Activated CD4-positive, alpha-beta memory T cell treated with anti-CD3 and anti-CD28 coated beads for 36 hours (primary cell): ENCODE results near the gene ZNF639. TPM values are rescaled to one million over a fixed set of nuclear protein-coding genes. Genes with fewer than 3 reads are reported as not detected.
"Not testable (repeated sequence)": the region's sequence is repeated elsewhere in the genome, so short reads cannot be mapped to it uniquely, and the experiment has no call there.

Experiments used
- CTCF ChIA-PET: fragments of 350-600 bp; sonication (Branson Sonifier 250); formaldehyde crosslinking; loops from one replicate; lab custom pipeline; 2021; ENCODE audit warnings: antibody characterized with exemption, inconsistent platforms; lab: Charles Lee
- POLR2A ChIA-PET: fragments of 350-600 bp; sonication (Branson Sonifier 250); formaldehyde crosslinking; loops from one replicate; lab custom pipeline; 2021; ENCODE audit warnings: antibody characterized with exemption; lab: Charles Lee
- DNase-seq: peaks from one replicate; pipeline ENCODE4 v3.0.0-alpha.2; 2020
- H3K27ac Mint-ChIP-seq: one replicate; pipeline ENCODE4 v1.8.0; 2021; ENCODE audit warnings: mixed read lengths
- H3K27me3 Mint-ChIP-seq: one replicate; pipeline ENCODE4 v1.8.0; 2021; ENCODE audit warnings: mixed read lengths
- H3K36me3 Mint-ChIP-seq: one replicate; pipeline ENCODE4 v1.8.0; 2021; ENCODE audit warnings: mixed read lengths
- H3K4me1 Mint-ChIP-seq: one replicate; pipeline ENCODE4 v1.8.0; 2021; ENCODE audit warnings: low read depth, mixed read lengths
- H3K4me3 Mint-ChIP-seq: one replicate; pipeline ENCODE4 v1.8.0; 2021; ENCODE audit warnings: mild to moderate bottlenecking, mixed read lengths
- H3K9me3 Mint-ChIP-seq: one replicate; pipeline ENCODE4 v1.8.0; 2021; ENCODE audit warnings: mixed read lengths
- intact Hi-C: fragments of 100-400 bp; cut with micrococcal nuclease; formaldehyde crosslinking; loops from one replicate; pipeline ENCODE4 v1.15.1; 2023
- total RNA-seq, 2 experiments: library from RNA; stranded (reverse); gene quantifications; one replicate each; pipeline ENCODE4 v1.2.3, GENCODE V29; 2021

Gene ZNF639
- total RNA-seq, 2 experiments from 2014 or later: 23.5 to 25.0 TPM

DNA sequence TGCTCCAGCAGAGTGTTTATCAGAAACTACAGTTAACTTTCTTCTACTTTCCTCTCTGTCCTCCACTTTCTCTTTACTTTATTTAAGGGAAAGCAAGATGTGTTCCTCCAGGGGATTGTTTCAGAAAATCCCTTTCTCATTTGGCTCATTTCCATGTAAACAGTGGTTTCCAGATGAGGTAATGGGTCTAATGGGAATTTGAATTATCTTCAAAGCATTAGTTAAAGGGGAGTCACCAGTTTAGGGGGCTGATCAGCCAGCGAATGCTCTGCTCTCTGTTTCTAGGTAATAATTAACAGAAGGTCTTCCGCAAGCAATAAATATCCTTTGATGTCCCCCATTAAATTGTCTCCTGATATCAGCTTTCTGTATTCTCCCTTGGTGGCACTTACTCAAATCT, 30.4 kb upstream of the ZNF639 start:
- Mint-ChIP-seq H3K27me3 (peaks cover 4% of the 10 kb centered on the region), H3K4me1 (no peaks in the 10 kb centered on the region), H3K27ac (no peak overlapping the region), H3K9me3 (no peaks in the 10 kb centered on the region), H3K36me3 (no peaks in the 10 kb centered on the region), H3K4me3 (no peak overlapping the region)
- DNase-seq: no peak
- intact Hi-C loops: no loop called here
- POLR2A ChIA-PET: no interaction called here
- CTCF ChIA-PET: no interaction called here

DNA sequence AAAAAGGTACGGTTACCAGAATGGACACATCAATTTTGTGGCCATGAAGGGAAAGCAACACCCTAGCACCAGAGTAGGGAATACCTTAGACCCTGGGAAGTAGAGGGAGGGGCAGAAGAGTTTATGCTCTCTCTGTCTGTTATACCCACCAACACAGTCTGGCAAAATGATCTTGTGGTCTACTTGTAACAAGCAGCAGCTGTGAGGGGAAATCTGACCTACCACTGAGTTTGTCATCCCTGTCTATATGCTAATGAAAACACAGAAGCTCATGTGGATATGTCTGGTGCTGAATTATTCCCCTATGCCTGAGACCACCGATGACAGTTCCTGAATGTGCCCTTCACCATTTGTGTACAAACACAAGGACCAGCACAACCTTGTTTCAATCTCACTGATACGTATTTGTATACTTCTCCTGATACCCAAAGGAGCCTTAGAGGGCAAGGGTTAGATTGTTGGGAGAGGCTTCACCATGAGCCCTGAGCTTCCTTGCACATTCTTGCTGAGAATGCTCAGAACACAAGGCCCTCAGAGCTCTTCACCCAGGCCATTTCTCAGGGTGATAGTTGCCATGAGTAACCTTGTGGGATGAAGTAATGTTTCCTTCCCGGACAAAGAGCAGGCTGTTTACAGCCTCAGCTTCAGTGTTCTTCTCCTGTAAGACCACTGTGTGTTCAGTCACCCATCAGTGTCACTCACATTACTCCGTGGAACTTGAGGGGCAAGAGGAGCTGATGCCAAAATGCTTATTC, 24.7 kb upstream of the ZNF639 start:
- peaks cover 4% of the 10 kb centered on the region for H3K9me3 Mint-ChIP-seq
- H3K27me3 Mint-ChIP-seq: peaks cover 3% of the 10 kb centered on the region
- no peaks in the 10 kb centered on the region for H3K36me3 Mint-ChIP-seq
- POLR2A ChIA-PET: no interaction called here
- no peak for DNase-seq
- no peak overlapping the region for H3K4me3 Mint-ChIP-seq
- intact Hi-C loops: no loop called here
- H3K4me1 Mint-ChIP-seq: peaks cover 6% of the 10 kb centered on the region
- CTCF ChIA-PET: no interaction called here
- no peak overlapping the region for H3K27ac Mint-ChIP-seq

DNA sequence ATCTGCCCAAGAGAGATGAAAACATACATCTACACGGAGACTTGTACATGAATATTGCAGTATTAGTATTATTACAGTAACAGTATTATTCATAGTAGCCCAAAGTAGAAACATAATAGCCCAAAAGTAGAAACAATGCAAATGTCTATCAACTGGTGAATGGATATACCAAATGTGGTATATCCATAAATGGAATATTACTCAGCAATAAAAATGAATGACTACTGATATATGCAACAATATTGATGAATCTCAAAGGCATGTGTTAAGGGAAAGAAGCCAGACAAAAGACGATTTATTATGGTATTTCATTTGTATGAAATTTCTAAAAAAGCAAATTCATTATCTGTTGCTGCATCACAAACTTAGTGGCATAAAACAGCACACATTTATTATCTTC, 23.5 kb upstream of the ZNF639 start:
- ChIA-PET POLR2A (no interaction called here), CTCF (no interaction called here)
- Mint-ChIP-seq H3K4me1 (peaks cover 6% of the 10 kb centered on the region), H3K36me3 (no peaks in the 10 kb centered on the region), H3K9me3 (peaks cover 4% of the 10 kb centered on the region), H3K27me3 (peaks cover 6% of the 10 kb centered on the region), H3K4me3 (no peak overlapping the region), H3K27ac (no peak overlapping the region)
- intact Hi-C loops: no loop called here
- DNase-seq: no peak

DNA sequence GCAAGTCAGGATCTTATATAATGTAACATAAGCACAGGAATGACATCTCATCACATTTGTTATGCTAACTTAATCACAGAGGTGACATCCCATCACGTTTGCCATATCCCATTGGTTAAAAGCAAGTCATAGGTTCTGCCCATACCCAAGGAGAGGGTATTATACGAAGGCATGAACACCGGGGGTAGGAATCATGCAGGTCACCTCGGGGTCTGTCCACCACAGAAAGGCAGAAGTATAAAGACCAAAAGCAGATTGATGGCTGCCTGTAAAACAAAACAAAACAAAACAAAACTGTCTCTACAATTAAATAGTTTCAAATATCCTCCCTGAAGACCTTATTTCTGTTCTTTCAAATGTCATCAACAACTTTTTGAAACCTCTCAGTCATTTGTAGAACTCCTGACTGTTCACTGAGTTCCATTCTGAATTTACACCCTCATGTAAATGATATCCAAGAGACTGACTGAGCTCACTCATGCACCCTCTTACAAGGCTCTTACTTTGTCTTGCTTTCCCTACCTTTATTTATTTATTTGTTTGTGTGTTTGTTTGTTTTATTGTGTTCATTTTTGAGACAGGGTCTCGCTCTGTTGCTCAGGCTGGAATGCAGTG, 22.7 kb upstream of the ZNF639 start:
- CTCF ChIA-PET: no interaction called here
- H3K27me3 Mint-ChIP-seq: peaks cover 6% of the 10 kb centered on the region
- no peak for DNase-seq
- no peaks in the 10 kb centered on the region for H3K36me3 Mint-ChIP-seq
- H3K9me3 Mint-ChIP-seq: peaks cover 4% of the 10 kb centered on the region
- no peak overlapping the region for H3K4me3 Mint-ChIP-seq
- POLR2A ChIA-PET: no interaction called here
- H3K27ac Mint-ChIP-seq: no peak overlapping the region
- intact Hi-C loops: no loop called here
- peaks cover 6% of the 10 kb centered on the region for H3K4me1 Mint-ChIP-seq

DNA sequence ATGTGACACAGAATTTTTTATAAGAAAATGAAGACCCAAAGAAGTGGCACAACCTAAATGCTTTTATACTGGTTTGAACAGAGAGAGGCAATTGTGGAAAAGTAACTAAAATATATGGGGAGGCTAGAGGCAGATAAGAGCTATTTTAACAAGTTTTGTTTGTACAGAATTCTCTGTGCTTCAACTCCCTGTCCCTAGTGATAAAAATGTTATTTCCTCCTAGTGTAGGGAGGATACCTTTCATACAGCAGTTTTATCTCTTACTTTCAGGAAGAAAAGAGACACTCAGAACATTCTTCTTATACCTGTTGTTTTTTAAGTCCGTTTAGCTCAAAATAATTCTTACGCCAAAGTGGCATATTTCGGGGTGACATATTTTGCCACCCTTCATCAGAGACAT, 21.2 kb upstream of the ZNF639 start:
- DNase-seq: no peak
- Mint-ChIP-seq H3K36me3 (no peaks in the 10 kb centered on the region), H3K4me3 (no peak overlapping the region), H3K4me1 (peaks cover 6% of the 10 kb centered on the region), H3K9me3 (peaks cover 4% of the 10 kb centered on the region), H3K27me3 (peaks cover 5% of the 10 kb centered on the region), H3K27ac (no peak overlapping the region)
- intact Hi-C loops: no loop called here
- ChIA-PET POLR2A (interaction anchor here (0.6 kb wide), 1 partner anchor 49 kb away, joined by 3 read pairs; no protein-coding TSS in a partner anchor), CTCF (interaction anchor here (0.7 kb wide), 1 partner anchor 206 kb away, joined by 3 read pairs; no protein-coding TSS in a partner anchor)

DNA sequence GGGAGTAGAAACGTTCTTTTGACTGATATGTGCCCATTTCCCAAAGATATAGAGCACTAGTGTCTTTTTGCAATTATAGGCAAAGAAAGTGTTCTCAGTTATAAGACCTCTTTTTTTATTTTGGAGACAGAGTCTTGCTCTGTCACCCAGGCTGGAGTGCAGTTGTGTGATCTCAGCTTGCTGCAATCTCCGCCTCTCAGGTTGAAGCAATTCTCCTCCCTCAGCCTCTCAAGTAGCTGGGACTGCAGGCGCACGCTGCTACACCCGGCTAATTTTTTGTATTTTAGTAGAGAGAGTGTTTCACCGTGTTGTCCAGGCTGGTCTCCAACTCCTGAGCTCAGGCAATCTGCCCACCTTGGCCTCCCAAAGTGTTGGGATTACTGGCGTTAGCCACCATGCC, 20.7 kb upstream of the ZNF639 start:
- no peak overlapping the region for H3K4me3 Mint-ChIP-seq
- no peak overlapping the region for H3K27ac Mint-ChIP-seq
- H3K9me3 Mint-ChIP-seq: peaks cover 4% of the 10 kb centered on the region
- peaks cover 3% of the 10 kb centered on the region for H3K27me3 Mint-ChIP-seq
- intact Hi-C loops: no loop called here
- CTCF ChIA-PET: interaction anchor here (0.7 kb wide), 1 partner anchor 206 kb away, joined by 3 read pairs; no protein-coding TSS in a partner anchor
- POLR2A ChIA-PET: interaction anchor here (0.6 kb wide), 1 partner anchor 48 kb away, joined by 3 read pairs; no protein-coding TSS in a partner anchor
- DNase-seq: no peak
- no peaks in the 10 kb centered on the region for H3K36me3 Mint-ChIP-seq
- H3K4me1 Mint-ChIP-seq: peaks cover 6% of the 10 kb centered on the region

DNA sequence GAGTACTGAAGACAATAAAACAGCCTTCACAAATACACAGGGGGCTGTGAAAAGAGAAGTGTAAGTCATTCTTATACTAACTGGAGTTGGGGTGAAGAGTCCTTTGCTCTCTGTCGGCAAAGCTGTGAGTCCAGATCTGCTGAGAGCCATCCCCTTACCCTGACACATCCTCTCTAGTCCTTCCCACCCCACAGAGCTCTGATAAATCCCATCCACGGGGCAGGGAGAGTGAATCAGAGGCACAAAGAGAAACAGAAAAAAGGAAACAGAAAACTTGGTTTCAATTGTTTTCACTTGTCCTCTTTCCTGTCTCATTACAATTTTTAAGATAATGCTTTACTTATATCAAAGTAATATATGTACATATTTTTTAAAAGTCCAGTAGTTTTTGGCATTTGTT, 18.2 kb upstream of the ZNF639 start:
- ChIA-PET POLR2A (no interaction called here), CTCF (no interaction called here)
- peaks cover 6% of the 10 kb centered on the region for H3K4me1 Mint-ChIP-seq
- no peak for DNase-seq
- H3K4me3 Mint-ChIP-seq: no peak overlapping the region
- no peaks in the 10 kb centered on the region for H3K36me3 Mint-ChIP-seq
- H3K27me3 Mint-ChIP-seq: peaks cover 3% of the 10 kb centered on the region
- no peaks in the 10 kb centered on the region for H3K9me3 Mint-ChIP-seq
- intact Hi-C loops: no loop called here
- H3K27ac Mint-ChIP-seq: no peak overlapping the region

DNA sequence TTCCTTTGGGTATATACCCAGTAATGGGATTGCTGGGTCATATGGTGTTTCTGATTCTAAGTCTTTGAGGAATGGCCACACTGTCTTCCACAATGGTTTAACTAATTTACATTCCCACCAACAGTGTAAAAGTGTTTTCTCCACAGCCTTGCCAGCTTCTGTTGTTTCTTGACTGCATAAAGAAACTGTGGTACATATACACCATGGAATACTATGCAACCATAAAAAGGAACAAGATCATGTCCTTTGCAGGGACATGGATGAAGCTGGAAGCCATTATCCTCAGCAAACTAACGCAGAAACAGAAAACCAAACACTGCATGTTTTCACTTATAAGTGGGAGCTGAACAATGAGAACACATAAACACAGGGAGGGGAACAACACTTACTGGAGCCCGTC, 15.5 kb upstream of the ZNF639 start:
- POLR2A ChIA-PET, H3K9me3 Mint-ChIP-seq, DNase-seq, H3K36me3 Mint-ChIP-seq, CTCF ChIA-PET, H3K27me3 Mint-ChIP-seq, H3K27ac Mint-ChIP-seq, intact Hi-C loops, H3K4me3 Mint-ChIP-seq, H3K4me1 Mint-ChIP-seq: not testable (repeated sequence)

DNA sequence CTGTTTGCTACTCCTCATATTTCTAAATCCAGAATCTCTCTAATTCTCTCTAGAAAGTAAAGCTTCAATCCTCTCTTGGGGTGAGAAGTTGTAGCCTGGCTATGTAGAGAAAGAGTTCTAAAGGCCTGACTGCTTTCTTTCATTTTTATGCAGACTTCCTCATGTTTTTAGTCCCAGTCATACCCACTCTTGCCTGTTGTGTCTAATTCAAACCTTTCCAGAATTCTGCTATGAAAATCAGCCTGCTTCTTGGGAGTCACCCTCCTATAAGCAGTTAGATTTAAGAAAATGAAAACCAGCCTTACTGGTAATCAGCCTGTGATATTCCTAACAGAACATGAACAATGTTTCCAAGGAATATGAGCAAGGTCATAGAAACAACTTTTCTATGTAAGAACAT, 14.8 kb upstream of the ZNF639 start:
- CTCF ChIA-PET: no interaction called here
- Mint-ChIP-seq H3K27me3 (peaks cover 3% of the 10 kb centered on the region), H3K27ac (no peak overlapping the region), H3K4me3 (no peak overlapping the region), H3K4me1 (no peaks in the 10 kb centered on the region), H3K9me3 (no peaks in the 10 kb centered on the region), H3K36me3 (no peaks in the 10 kb centered on the region)
- intact Hi-C loops: no loop called here
- DNase-seq: no peak
- POLR2A ChIA-PET: no interaction called here

DNA sequence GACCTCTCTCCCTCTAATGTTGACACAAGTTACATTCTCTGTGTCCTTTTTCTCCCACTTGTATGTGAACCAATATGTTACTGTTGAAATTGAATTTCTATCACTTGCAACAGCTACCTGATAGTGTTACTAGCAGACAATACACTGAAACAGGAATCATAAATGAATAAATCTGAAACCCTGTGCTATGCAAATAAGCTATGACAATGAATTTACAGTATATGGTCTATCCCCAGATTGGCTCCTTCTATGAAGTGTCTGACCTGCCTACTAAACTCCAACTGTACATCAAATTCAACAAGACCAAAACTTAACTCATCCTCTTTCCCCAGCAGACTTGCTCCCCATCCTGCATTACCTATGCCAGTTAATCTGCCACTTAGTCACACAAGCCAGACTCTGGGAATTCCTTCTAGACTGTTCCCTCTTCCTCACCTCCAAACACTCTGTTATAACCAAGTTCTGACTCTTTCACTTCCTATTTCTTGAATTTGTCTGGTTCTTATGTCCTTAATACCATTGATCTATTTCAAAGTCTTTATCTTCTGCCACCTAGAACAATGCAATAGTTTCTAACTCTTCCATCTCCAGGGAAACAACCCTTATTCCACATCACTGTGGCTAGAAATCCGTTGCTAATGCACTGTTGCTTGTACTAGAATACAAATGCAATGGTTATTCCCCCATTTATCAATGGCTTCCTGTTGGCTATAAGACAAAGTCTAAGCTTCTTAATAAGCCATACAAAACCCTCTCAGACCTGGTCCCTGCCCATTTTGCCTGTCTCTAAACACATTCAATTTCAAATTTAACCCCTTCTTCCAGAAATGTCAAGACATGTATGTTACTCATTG, 13.4 kb upstream of the ZNF639 start:
- H3K9me3 Mint-ChIP-seq: no peaks in the 10 kb centered on the region
- H3K36me3 Mint-ChIP-seq: no peaks in the 10 kb centered on the region
- intact Hi-C loops: no loop called here
- H3K4me1 Mint-ChIP-seq: no peaks in the 10 kb centered on the region
- H3K27me3 Mint-ChIP-seq: no peaks in the 10 kb centered on the region
- H3K4me3 Mint-ChIP-seq: no peak overlapping the region
- ChIA-PET CTCF (no interaction called here), POLR2A (interaction anchor here (1.1 kb wide), 1 partner anchor 15 kb away, joined by 3 read pairs; no protein-coding TSS in a partner anchor)
- no peak overlapping the region for H3K27ac Mint-ChIP-seq
- DNase-seq: no peak

DNA sequence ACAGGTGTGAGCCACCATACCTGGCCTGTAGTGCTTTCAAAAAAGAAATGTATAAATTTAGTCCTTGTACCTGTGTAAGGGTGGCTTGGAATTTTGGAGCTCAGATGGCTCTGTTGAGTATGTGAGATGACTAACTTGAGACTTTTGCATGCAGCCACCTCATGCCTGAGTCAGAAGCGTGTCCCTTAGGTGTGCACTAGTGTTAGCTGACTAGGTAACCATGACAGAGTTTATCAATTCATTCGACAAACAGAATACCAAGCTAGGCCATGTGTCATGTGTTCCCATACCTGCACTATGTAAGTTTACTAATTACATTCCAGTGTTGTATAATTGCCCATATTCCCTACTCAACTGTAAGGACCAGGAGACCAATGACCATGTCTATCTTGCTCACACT, 4.0 kb upstream of the ZNF639 start:
- H3K27ac Mint-ChIP-seq: no peak overlapping the region
- intact Hi-C loops: no loop called here
- DNase-seq: peak; percentile 19
- peaks cover 3% of the 10 kb centered on the region for H3K36me3 Mint-ChIP-seq
- no peak overlapping the region for H3K4me3 Mint-ChIP-seq
- ChIA-PET POLR2A (no interaction called here), CTCF (interaction anchor here (1.0 to 2.8 kb wide), 2 partner anchors 77 to 303 kb away, joined by 3 to 10 read pairs; no protein-coding TSS in a partner anchor)
- H3K4me1 Mint-ChIP-seq: peaks cover 17% of the 10 kb centered on the region
- H3K9me3 Mint-ChIP-seq: no peaks in the 10 kb centered on the region
- no peaks in the 10 kb centered on the region for H3K27me3 Mint-ChIP-seq
